Cardiac muscle cell (in vitro differentiated cells and primary cell): ENCODE data around the gene SYF2. TPM values are rescaled to one million over a fixed set of nuclear protein-coding genes. Genes with fewer than 3 reads are reported as not detected.

ENCODE experiments used
- DNase-seq, 2 donors: peaks; one replicate each; pipeline versions ENCODE4 v3.0.0 to v3.0.0-alpha.2; 2010 to 2017; ENCODE audit warnings: low read depth in 1 of 2, low spot score in 1 of 2
- H3K27ac ChIP-seq: fragments of 200-600 bp; sonication (generic); 2 replicates; pipeline ENCODE4 v1.5.1; 2016
- H3K27me3 ChIP-seq: fragments of 200-600 bp; sonication (generic); 2 replicates; pipeline ENCODE4 v1.6.0; 2016; ENCODE audit warnings: control low read depth
- H3K36me3 ChIP-seq: fragments of 200-600 bp; sonication (generic); 2 replicates; pipeline ENCODE4 v1.5.1; 2016; ENCODE audit warnings: control low read depth
- H3K4me1 ChIP-seq: fragments of 200-600 bp; sonication (generic); 2 replicates; pipeline ENCODE4 v1.8.1; 2017; ENCODE audit warnings: low read depth, mild to moderate bottlenecking, mixed run types
- H3K4me3 ChIP-seq: fragments of 200-600 bp; sonication (generic); 2 replicates; pipeline ENCODE4 v1.5.1; 2016; ENCODE audit warnings: mild to moderate bottlenecking
- H3K9me3 ChIP-seq: fragments of 200-600 bp; sonication (generic); 2 replicates; pipeline ENCODE4 v1.5.1; 2017; ENCODE audit warnings: low read depth, mild to moderate bottlenecking, control low read depth
- polyA plus RNA-seq: library from polyadenylated mRNA; unstranded; fragments of >200 nt; fragmentation: Nextera tagmentation; extraction: Ambion mirVana; gene quantifications from 2 replicates; pipeline ENCODE4 v1.2.1, GENCODE V29; 2016
- total RNA-seq: library from RNA; depleted of rRNA; stranded (reverse); fragments of >200 nt; gene quantifications from 2 replicates; pipeline ENCODE4 v1.2.3, GENCODE V29; 2016
- TF ChIP-seq, protein P1 (sequence below): IDR thresholded peaks from 2 replicates; pipeline ENCODE4 v1.5.1; 2012; ENCODE audit warnings: low read depth, mild to moderate bottlenecking, low read length

Gene SYF2
- total and polyA plus RNA-seq, 2 experiments from 2014 or later, result 44.6 to 50.0 TPM

GRCh38 chr1:25257196-25257595 lies 24.9 kb upstream of the SYF2 start:
- Histone ChIP-seq H3K27ac (no peak overlapping the region), H3K9me3 (no peaks in the 10 kb centered on the region), H3K4me3 (no peak overlapping the region), H3K4me1 (no peaks in the 10 kb centered on the region), H3K36me3 (no peaks in the 10 kb centered on the region), H3K27me3 (no peaks in the 10 kb centered on the region)
- TF ChIP-seq, protein P1, sequence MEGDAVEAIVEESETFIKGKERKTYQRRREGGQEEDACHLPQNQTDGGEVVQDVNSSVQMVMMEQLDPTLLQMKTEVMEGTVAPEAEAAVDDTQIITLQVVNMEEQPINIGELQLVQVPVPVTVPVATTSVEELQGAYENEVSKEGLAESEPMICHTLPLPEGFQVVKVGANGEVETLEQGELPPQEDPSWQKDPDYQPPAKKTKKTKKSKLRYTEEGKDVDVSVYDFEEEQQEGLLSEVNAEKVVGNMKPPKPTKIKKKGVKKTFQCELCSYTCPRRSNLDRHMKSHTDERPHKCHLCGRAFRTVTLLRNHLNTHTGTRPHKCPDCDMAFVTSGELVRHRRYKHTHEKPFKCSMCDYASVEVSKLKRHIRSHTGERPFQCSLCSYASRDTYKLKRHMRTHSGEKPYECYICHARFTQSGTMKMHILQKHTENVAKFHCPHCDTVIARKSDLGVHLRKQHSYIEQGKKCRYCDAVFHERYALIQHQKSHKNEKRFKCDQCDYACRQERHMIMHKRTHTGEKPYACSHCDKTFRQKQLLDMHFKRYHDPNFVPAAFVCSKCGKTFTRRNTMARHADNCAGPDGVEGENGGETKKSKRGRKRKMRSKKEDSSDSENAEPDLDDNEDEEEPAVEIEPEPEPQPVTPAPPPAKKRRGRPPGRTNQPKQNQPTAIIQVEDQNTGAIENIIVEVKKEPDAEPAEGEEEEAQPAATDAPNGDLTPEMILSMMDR, result no peak
- no peak for DNase-seq

GRCh38 chr1:25256578-25256965 lies 24.3 kb upstream of the SYF2 start:
- no peaks in the 10 kb centered on the region for H3K27me3 ChIP-seq
- TF ChIP-seq, protein P1, result no peak
- no peak overlapping the region for H3K27ac ChIP-seq
- H3K4me3 ChIP-seq, result no peak overlapping the region
- no peaks in the 10 kb centered on the region for H3K4me1 ChIP-seq
- no peaks in the 10 kb centered on the region for H3K36me3 ChIP-seq
- no peak for DNase-seq
- H3K9me3 ChIP-seq, result no peaks in the 10 kb centered on the region

- Histone ChIP-seq H3K4me1 (no peaks in the 10 kb centered on the region), H3K27ac (no peak overlapping the region), H3K27me3 (no peaks in the 10 kb centered on the region), H3K9me3 (no peaks in the 10 kb centered on the region), H3K36me3 (no peaks in the 10 kb centered on the region), H3K4me3 (no peak overlapping the region)
- TF ChIP-seq, protein P1, result no peak
- DNase-seq, result no peak
Observed at GRCh38 chr1:25255706-25256577, 23.6 kb upstream of the SYF2 start.

GRCh38 chr1:25253911-25254310 lies 21.6 kb upstream of the SYF2 start:
- no peaks in the 10 kb centered on the region for H3K9me3 ChIP-seq
- no peaks in the 10 kb centered on the region for H3K27me3 ChIP-seq
- no peak for DNase-seq
- H3K36me3 ChIP-seq, result no peaks in the 10 kb centered on the region
- H3K4me1 ChIP-seq, result peaks cover 8% of the 10 kb centered on the region
- TF ChIP-seq, protein P1, result no peak
- no peak overlapping the region for H3K27ac ChIP-seq
- no peak overlapping the region for H3K4me3 ChIP-seq

DNA sequence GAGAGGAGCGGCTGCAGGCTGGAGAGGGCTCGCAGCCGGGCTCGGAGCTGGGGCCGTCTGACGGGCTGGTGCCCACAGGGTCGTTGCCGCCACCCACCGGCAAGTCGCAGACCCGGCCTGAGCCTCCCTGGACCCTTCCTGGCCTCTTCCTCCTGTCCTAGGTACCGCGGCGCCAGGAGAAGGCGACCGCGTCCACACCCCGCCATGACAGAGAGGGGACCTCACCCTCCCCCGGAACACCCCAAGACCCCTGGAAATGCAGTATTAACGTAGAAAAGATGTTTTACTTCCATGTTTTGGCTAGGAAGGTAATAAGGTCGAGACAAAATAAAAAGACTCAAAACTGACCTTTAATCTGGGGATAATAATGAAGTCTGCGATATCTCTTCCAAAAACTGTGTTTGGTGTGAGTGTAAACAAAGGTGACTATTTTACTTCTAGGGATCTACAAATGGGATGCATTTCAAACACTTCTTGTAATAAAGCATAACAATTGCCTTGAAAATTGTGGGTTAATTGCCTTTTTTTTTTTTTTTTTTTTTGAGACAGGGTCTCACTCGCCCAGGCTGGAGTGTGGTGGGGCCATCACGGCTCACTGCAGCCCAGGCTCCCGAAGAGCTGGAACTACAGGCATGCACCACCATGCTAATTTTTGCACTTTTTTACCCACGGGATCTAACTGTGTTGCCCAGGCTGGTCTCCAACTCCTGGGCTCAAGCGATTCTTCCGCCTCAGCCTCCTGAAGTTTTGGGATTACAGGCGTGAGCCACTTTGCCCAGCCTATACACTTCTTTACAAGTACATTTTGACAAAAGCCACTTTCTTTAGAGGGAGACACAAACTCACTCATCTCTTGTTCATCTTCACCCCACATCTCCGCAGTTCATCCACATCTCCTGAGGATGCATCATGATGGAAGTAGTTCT lies 15.8 kb upstream of the SYF2 start:
- Histone ChIP-seq H3K27me3 (no peaks in the 10 kb centered on the region), H3K9me3 (no peaks in the 10 kb centered on the region), H3K27ac (peak overlapping the region; percentile 86), H3K4me3 (peak overlapping the region; percentile 92), H3K36me3 (peaks cover 23% of the 10 kb centered on the region), H3K4me1 (peaks cover 23% of the 10 kb centered on the region)
- DNase-seq, result no peak
- TF ChIP-seq, protein P1, result peak; percentile 18
